Measurements from ENCODE around the gene CHST9.
"Not testable (repeated sequence)": the region's sequence is repeated elsewhere in the genome, so short reads cannot be mapped to it uniquely, and the experiment has no call there.

CHST9 gene

DNA sequence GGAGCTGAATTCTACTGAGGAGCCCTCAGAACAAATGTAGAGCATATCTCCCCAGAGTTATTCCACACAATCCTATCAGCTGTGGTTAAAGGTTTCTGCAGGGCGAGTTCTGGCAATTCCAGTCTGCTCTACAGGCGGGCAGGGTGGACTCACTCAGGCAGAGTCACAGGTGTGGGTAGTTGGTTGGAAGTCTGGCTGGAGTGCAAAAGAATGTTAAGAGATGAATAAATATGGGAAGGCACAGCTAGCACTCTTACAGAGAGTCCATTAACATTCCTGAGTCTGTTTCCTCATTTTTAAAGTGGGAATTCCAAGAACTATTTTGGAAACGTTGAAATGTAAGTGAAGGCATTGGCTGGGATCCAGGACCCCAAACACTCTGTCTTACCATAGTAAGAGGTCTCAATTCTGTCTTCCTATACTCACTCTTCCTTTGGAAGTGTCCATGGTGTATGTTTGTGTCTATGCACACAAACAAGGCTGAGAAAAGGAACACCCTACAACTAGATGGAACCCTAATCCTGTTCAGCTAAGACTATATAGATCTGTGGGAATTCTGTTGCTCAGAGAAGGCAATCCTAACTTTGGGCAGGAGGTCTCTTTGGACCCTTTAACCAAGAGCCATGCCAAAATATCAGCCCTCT is 256.3 kb downstream of the CHST9 start:
- DNase-seq (ENCODE audit: low spot score): no peak

DNA sequence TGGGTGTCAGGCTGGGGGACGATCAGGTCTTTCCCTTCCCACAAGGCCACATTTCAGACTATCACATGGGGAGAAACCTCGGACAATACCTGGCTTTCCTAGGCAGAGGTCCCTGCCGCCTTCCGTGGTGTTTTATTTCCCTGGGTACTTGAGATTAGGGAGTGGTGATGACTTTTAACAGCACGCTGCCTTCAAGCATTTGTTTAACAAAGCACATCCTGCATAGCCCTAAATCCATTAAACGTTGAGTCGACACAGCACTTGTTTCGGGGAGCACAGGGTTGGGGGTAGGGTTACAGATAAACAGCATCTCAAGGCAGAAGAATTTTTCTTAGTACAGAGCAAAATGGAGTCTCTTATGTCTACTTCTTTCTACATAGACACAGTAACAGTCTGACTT is 257.3 kb downstream of the CHST9 start:
- not testable (repeated sequence) for DNase-seq (ENCODE audit: low spot score)

DNA sequence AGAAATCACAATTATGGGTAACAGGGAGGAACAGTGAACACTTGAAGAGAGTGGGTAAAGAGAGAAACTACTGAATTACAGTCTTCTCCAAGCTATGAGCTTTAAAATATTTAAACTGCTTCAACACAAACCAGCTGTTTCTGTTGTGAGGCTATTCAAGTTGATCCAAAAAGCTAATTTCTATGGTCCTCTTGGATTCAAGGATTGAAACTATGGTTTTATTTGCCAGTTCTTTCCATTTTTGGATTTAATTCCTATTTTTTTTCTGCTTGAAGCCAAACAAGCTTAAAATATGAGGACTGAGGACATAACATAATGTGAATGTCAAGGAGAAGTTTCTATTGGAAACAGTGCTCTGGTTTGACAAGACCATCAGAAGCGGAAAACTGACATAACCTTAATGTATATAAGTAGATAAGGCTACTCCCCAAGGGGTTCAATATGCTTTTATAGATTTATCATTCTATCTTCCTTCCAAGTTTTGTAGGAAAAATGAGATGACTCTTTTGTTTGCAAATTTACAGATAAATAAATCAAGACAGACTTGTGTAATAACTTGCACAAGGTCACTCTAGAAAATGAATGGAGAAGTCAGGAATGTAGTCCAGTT is 258.9 kb downstream of the CHST9 start:
- DNase-seq (ENCODE audit: low spot score): no peak

DNA sequence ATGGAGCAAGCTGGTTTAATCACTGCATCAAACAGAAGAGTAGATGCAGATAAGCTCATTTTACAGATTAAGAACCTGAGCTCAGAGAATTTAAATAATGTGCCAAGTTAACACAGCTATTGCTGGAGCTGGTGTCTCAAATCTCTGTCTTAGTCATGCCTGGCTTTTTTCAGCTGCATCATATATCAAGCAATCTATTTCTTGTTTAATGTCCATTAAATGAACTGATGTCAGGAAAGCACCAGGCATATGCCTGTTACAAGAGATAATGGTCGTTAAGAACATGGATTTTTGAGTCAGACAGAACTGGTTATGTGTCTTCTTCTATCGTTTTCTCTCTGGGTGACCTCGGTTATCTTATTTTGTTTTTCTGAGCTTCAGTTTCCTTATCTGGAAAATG is 259.8 kb downstream of the CHST9 start:
- DNase-seq (ENCODE audit: low spot score): no peak

DNA sequence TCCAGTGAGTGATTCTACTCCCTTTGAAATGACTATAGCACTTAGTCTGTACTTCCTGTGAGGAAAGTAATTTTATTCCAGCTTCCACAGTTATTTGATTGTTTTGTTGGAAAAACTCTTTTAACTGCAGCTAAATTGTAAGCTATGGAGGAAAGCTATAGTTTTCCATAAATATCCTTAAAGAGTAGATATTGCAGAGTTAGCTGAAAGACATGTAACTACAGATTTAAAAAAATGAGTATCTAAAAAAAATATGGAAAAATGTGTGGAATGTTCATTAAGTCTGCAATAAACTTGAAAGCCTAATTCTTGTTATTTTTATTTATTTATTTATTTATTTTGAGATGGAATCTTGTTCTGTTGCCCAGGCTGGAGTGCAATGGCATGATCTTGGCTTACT is 262.8 kb downstream of the CHST9 start:
- no peak for DNase-seq (ENCODE audit: low spot score)

DNA sequence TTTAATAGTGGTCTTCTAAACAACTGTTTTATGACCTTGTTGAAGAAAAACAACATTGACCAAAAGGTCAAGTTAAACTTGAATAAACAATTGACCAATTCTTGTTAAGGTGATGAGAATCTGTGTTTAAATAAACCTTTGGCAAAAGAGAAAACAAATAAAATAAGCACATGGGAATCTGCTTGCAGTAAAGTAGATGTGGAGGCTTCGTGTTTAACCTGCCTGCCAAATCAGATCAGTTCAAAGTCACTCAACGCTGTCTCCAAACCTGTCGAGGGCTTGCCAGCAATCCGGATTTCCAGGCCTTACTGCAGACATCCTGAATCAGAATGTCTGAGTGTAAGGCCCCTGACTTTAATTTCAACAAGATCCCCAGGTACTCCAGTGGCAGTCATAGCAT is 264.5 kb downstream of the CHST9 start:
- DNase-seq (ENCODE audit: low spot score): no peak

DNA sequence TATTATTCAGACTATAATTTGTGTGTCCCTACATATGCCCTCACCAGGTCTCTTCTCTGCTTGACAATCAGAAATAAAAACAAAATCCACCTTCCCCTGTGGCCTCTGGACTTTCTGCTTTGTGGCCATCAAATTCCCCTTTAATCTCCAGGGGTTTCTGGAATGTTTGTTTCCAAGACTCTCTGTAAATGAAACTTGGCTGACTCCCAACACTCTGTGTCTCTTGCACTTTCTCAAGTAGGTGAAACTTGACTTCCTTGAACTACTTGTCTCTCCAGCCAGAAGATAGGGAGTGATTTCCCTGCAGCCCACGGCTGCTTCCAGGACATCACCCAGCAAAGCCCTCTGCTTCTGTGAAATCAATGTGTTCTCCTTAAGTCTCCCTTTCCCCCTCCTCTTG is 265.5 kb downstream of the CHST9 start:
- DNase-seq (ENCODE audit: low spot score): no peak

DNA sequence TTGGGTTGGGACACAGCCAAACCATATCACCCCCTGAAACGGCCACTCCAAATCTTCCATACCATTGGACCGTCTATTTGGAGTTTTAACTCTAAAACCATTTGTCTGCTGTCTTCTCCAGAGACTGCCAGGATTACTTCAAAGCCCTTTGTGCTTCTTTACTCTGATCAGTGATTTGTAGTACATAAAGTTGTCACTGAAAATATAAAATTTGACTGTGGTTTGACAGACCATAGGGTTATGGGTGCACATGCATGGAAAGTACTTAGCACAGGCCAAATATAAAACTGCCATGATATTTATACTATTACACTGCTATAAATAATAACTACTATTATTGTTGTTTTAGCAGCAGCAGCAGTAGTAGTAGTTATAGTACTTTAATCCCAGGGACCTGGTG is 265.9 kb downstream of the CHST9 start:
- no peak for DNase-seq (ENCODE audit: low spot score)

DNA sequence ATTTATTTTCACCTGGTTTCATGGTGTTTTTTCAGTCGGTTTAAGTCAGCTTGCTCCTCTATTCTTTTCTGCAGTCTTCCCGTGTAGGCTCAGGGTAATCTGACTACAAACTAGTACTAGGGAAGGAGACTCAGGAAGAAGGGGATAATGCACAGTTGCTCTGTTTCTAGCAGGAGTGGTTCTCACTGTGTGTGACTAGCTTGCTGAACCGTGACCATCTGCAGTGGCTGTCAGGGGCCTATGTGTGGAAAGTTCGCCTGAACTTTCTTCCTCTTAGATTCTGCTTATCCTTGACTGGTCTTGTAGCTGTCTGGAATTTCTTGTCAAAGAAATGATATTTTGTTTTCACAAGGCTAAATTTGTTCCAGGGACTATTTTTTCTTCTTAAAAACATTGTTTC is 273.3 kb downstream of the CHST9 start:
- DNase-seq (ENCODE audit: low spot score): no peak

DNA sequence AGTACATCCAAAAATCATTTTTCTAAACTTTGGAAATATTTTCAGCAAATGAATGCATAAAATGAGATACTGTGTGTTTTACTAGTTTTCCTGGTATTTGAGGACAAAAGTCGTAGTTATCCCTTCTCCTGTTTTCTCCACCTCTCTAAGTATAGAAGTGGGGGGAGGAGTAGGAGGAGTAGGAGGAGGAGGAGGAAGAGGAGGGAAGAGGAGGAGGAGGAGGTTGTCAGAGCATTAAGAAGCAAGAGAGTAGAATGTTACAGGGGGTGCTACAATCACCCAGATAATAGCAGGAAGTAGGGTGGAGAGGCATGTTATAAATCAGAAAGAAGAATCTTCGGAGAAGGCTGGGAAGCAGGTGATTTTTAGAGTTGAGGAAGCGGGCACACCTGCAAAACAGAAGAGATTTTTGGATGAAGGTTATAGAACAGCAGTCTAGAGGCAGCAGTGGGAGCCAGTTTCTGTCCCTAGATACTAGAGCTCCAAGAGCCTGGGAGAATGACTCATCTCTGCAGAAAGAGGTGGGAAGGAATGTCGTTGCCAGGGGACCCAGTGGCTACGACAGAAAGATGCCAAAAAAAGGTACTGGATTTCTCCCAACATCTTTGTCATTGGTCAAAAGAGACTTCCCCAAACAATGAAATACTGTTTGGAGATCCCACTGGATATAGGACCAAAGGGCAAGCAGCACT is 275.4 kb downstream of the CHST9 start:
- DNase-seq (ENCODE audit: low spot score): no peak

DNA sequence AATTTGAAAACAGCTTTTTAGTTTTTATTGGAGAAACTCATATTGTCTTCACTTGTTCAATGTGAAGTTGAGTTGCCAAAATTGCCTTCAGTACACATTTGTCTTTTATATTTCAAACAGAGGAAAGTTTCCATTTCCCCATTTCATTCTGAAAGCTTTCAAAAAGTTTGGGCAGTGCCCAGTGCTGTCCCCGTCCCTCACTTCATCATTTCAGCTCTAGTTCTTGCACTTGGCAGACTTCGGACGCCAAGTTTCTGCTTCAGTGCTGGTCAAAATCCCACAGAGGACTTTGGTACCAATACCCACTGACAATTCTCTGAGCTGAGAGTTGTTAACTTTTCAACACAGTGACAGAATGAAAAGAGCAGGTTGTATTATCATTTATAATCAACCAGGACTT is 276.2 kb downstream of the CHST9 start:
- DNase-seq (ENCODE audit: low spot score): no peak

DNA sequence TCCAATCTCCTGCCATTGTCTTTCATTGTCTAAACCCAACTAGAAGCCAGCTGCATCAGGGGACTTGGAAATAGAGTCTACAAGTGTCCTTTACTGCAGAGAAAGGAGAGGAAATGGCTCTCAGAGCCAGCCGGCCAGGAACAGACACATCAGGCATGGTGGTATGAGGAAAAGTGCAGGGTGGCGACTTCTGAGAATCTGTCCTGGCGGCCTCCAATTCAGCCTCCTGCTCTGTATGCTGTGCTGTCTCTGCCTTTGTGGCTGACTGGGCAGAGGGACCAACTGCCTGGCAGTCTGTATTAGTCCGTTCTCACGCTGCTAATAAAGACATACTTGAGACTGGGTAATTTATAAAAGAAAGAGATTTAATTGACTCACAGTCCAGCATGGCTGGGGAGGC is 282.8 kb downstream of the CHST9 start:
- no peak for DNase-seq (ENCODE audit: low spot score)

DNA sequence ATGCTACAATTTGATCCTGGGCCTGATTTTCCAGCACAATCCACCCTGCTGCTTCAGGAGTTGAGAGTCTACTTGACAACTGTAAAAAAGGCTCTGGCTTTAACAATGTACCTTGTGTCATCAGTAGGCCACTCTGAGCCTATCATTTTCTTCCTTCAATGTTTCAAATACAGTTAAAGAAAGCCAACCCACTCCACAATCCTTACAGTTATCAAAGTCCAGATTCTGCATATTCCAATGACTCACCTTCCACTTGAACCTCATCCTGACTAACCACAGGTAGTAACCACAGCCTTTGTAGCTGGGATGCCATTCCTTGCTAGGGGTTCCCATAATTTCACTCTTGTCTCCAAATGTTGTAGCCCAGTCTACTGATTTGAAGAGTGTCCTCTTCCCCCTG is 284.1 kb downstream of the CHST9 start:
- no peak for DNase-seq (ENCODE audit: low spot score)

DNA sequence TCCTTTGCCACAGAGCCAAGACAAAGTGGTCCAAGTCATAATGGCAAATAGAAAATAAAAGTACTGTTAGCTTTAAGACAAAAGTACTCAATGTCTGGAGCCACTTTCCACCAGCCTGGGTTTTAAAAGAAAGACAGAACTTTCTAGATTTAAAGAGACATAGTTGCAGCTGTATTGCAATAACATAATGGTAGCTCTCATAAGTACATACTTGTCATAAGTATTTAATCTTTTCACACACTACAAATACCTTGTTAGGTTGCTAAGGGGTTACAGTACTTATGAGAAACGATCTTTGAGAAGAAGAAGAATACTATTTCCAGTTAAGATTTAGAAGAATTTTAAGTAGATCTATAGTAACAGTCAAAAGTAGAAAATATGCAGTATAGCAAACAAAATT is 290.7 kb downstream of the CHST9 start:
- DNase-seq (ENCODE audit: low spot score): no peak

DNA sequence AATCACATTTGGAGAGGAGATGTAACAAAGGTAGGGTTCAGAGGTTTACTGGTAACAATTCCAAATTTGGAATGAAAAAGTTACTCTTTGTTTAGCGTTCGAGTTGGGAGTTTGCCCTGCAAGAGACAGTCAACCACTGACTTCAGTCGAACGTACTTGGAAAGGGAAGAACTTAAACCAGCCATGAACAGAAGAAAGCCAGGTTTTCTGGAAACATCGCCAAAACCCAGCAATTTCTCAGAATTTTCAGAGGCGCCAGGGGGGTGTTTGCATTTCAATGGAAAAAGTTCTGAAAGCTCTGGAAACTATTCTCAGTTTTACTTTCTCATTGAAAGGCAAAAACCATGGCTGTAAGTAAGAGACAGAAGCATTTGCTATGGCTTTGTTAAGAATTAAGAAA is 291.1 kb downstream of the CHST9 start:
- DNase-seq (ENCODE audit: low spot score): no peak

DNA sequence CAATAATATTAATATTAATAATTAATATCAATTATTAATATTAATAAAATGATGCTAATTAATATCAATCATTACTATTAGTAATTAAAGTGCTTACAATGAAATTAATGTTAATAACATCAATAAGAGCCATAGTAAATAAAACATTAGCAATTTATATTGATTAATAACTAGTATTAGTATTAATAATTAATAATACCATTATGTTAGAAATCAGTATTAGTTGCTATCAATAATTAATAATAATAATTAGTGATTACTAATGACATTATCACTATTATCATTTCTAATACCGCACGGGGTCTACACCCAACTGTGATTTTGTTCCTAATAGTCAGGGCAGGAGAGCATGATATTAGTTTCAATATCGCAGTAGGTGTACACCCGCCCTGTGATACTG is 296.8 kb downstream of the CHST9 start:
- no peak for DNase-seq (ENCODE audit: low spot score)

DNA sequence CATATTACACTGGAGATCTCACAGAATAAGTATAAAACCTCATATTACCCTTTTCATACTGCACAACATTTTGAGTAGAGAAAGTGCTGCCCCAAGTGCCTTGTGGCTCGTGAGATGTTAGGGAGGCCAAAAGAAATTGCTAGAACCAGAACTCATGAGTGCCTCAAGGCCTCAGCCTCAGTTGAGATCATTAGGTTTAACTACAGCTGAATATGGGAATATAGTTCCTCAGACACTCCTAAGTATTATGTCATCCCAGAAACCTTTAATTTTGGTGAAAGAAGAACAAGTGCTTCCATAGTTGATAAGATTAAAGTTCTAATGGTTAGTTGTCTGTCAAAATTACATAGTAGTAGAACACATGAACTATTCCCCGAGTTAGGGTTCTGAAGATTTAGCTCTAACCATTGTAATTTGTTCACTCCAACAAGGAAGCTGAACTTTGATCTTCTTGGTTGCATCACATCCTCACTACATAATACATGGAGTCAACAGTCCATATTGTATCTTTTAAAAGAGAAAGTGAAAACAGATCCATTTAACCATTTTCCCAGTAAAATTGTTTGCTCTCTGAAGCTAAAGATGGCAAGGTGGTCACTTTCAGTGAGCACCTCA is 310.0 kb downstream of the CHST9 start:
- no peak for DNase-seq (ENCODE audit: low spot score)

DNA sequence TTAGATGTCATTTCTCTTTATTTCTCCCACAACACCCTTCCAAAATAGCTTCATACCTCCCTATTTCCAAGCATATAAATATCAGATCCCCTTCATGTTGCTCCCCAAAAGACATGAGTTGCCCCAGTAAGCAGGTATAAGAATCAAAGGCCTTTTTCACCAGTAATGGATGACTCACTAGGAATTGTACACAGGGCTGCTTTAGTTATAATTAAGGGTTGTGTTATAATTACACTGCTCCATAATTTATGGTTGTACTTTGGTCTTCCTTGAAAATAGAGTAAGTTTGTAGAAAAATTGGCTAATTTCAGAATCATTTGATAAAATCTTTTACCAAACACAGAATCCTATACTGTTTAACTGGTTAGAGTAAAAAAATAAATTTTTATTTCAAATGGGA is 310.8 kb downstream of the CHST9 start:
- no peak for DNase-seq (ENCODE audit: low spot score)

DNA sequence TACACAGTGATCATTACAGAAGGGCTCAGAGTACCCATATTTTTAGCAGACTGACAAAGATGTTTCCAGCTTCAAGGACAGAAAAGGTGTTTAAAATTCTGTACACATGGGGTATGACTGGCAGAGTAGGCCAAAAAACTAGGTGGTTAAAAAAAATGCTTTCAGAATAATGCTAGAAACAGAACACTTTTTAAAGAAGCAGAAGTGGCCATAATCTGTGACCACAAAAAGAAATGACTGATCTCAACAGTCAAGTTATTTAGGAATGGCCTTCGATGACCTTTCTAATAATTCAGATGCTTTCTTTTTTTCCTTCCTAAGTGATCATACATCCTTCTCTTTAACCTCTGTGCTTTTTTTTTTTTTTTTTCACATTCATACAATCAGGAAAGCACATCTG is 315.5 kb downstream of the CHST9 start:
- DNase-seq (ENCODE audit: low spot score): no peak

DNA sequence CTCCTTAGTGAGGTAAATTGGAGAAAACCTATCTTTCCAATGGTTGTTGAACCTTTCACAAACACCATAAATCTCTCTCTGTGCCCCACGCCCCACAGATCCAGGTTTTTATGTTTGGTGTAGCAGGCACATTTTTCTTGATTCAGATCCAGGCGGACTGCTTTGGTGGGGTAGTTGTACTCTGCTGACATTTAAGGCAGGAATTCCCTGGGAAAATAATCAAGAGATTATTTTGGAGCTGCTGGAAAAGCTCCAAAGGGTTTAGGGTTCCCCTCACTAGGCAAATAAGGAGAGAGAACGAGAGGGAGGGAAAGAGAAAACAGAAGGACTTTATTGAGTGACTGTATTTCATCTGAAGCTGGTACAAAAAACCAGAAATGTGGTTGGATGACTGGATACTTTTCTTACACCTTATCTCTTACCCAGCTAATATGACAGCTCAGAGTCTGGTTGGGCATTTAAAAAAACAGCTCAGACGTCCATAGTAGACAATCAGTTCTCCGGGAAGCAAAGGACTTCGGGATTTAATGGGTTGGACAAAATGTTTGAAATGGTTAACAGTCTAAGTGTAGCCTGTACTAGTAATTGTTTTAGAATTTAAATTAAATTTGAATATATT is 316.0 kb downstream of the CHST9 start:
- DNase-seq (ENCODE audit: low spot score): no peak

DNA sequence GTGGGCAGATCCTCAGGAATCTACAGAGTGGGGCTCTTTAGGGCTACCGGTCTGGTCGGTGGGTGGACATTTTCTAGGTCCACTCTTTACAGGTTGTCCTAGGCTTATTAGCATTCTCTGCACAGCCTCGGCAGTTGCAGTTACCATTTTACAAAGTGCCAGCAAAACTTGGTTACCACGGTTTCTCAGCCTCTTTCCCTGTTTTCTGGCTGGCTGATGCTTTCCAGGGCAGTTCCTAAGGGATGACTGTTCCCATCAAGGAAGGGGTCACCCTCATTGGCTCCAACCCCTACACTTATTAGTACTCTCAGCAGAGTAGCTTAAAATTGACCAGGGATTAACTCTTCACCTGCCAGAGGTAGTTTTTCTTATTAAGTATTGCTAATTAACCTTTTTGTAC is 317.6 kb downstream of the CHST9 start:
- no peak for DNase-seq (ENCODE audit: low spot score)

DNA sequence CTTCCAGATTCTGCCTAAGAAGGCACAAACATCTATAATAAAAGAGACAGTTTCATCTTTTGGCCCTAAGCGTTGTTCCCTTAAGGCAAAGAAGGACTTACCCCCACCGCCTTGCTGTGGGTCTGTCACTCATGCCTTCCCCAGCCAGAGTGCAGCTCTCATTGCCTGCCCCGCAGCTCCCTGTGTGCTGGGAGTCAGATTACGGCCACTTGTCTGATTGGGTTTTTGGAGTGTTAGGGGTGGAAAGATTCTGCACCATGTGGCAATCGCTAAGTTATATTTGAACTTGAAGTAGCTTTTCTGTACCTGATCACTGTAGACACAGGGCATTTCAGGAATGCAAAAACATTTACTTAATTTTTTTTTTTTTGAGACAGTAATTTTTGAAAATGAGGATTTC is 319.6 kb downstream of the CHST9 start, which contains the start of gene AQP4:
Gene AQP4, minus strand, starts transcription at position 151 of the 400 bp plus-strand sequence. Its CDS starts 18 bp downstream, at position 133.
- no peak for DNase-seq (ENCODE audit: low spot score)

DNA sequence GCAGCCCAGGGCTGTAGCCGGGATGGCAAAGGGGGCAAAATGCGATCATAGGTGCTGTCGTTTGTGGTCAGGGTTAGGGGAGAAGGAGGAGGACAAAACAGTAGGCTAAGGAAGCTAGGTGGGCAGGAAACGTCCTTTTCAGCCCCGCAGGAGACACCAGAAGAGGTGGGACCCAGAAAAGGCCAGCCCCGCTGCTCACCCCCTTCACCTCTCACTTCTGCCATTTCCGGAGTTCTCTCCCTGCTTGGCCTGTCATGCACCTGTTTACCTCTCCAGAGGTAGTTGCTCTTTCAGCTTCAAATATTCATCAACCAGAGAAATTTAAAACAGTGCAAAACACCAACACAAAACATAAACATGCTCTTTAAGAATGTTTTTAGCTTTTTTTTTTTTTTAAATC is 320.4 kb downstream of the CHST9 start:
- no peak for DNase-seq (ENCODE audit: low spot score)

All from CD4-positive, alpha-beta T cell treated with Interleukin-2 at 100 ng/mL for 4 hours (primary cell).